Liver (tissue), 3 donors: Measurements from ENCODE around the gene MYO5A.

Source experiments
- RAD21 ChIP-seq, 2 donors: IDR thresholded peaks; 2 replicates each; pipeline ENCODE4 v1.6.1; 2016; ENCODE audit warnings: antibody characterized with exemption in 2 of 2, mild to moderate bottlenecking in 2 of 2
- YY1 ChIP-seq: IDR thresholded peaks from 2 replicates; pipeline ENCODE4 v1.6.1; 2016; ENCODE audit warnings: antibody characterized with exemption, mild to moderate bottlenecking
- TF ChIP-seq, protein P1 (sequence below): fragments of 150-350 bp; IDR thresholded peaks from 2 replicates; pipeline ENCODE4 v1.5.1; 2017; ENCODE audit warnings: improper control_type of control experiment, low read depth, low read length; ENCODE audit not compliant: missing input control
- donor health status: healthy.
- donor health status: healthy.

DNA sequence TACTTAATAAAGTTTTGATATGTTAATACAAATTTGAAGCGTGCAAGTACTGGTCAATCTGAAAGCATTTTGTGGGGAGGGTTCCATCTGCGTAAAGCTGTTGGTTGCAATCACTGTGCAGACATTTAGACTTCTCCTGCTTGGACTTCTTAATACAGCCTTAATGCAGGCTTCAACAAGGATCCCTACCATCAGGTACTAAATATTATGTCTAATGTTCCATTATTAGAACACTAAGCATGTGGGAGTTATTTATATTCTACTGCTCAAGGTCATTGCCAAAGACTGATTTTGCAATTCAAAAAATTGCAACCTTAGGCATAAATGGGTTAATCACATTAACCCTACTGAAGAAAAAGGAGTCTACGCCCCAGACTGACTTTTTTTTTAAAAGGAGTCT is 159.2 kb downstream of the MYO5A start:
- no peak for TF ChIP-seq RAD21 (IDR thresholded peaks at IDR 0.05)
- TF ChIP-seq YY1 = no peak
- TF ChIP-seq, protein P1, sequence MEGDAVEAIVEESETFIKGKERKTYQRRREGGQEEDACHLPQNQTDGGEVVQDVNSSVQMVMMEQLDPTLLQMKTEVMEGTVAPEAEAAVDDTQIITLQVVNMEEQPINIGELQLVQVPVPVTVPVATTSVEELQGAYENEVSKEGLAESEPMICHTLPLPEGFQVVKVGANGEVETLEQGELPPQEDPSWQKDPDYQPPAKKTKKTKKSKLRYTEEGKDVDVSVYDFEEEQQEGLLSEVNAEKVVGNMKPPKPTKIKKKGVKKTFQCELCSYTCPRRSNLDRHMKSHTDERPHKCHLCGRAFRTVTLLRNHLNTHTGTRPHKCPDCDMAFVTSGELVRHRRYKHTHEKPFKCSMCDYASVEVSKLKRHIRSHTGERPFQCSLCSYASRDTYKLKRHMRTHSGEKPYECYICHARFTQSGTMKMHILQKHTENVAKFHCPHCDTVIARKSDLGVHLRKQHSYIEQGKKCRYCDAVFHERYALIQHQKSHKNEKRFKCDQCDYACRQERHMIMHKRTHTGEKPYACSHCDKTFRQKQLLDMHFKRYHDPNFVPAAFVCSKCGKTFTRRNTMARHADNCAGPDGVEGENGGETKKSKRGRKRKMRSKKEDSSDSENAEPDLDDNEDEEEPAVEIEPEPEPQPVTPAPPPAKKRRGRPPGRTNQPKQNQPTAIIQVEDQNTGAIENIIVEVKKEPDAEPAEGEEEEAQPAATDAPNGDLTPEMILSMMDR = no peak
